Right hindlimb (tissue), 1 donor: ENCODE measurements around the gene IST1.

Experiments used
- DNase-seq: peaks from one replicate; pipeline ENCODE4 v3.0.0-alpha.2; 2018

IST1 gene

GRCh38 chr16:71969353-71969752 is 74.0 kb downstream of the IST1 start:
- no peak for DNase-seq

- DNase-seq: no peak
Observed at GRCh38 chr16:71971571-71971970, 76.2 kb downstream of the IST1 start.

GRCh38 chr16:71972356-71972755 is 77.0 kb downstream of the IST1 start:
- no peak for DNase-seq

GRCh38 chr16:71973001-71973400 is 77.7 kb downstream of the IST1 start:
- no peak for DNase-seq

- DNase-seq: no peak
Observed at GRCh38 chr16:71974068-71974818, 78.9 kb downstream of the IST1 start.
